ENCODE results near the gene PRKCH.

Gene PRKCH

GRCh38 chr14:61435563-61436337, 114.4 kb downstream of the PRKCH start:
- H3K27me3 ChIP-seq (ENCODE audit: low read depth, low read length) = peaks cover 24% of the 10 kb centered on the region
- no peak overlapping the region for H3K9ac ChIP-seq (ENCODE audit: low read length)
- H4K20me1 ChIP-seq (ENCODE audit: insufficient read depth, low read length) = no peaks in the 10 kb centered on the region
- peaks cover 3% of the 10 kb centered on the region; the same call in 1 of the 2 replicates for H3K4me1 ChIP-seq (ENCODE audit: low read length)
- H3K4me2 ChIP-seq (ENCODE audit: low read length) = no peak overlapping the region
- H3K79me2 ChIP-seq (ENCODE audit: low read length) = no peaks in the 10 kb centered on the region
- no peaks in the 10 kb centered on the region for H3K36me3 ChIP-seq (replicated peaks; ENCODE audit: low read depth, low read length)
- no peaks in the 10 kb centered on the region for H3K9me3 ChIP-seq (ENCODE audit: insufficient read depth, low read length)
- no peak overlapping the region for H3K4me3 ChIP-seq (ENCODE audit: low read length)
- H2AFZ ChIP-seq (ENCODE audit: low read depth, low read length) = no peak overlapping the region
- no peak overlapping the region for H3K27ac ChIP-seq (ENCODE audit: low read length)
- TF ChIP-seq CTCF (IDR thresholded peaks at IDR 0.05; ENCODE audit: low read depth, low read length) = no peak
- TF ChIP-seq EZH2phosphoT487 (IDR thresholded peaks at IDR 0.05; ENCODE audit: low read depth) = no peak

- no peaks in the 10 kb centered on the region for H3K9me3 ChIP-seq (ENCODE audit: insufficient read depth, low read length)
- no peaks in the 10 kb centered on the region for H4K20me1 ChIP-seq (ENCODE audit: insufficient read depth, low read length)
- no peak overlapping the region for H3K9ac ChIP-seq (ENCODE audit: low read length)
- no peak overlapping the region for H3K4me2 ChIP-seq (ENCODE audit: low read length)
- TF ChIP-seq CTCF (IDR thresholded peaks at IDR 0.05; ENCODE audit: low read depth, low read length) (no peak), EZH2phosphoT487 (IDR thresholded peaks at IDR 0.05; ENCODE audit: low read depth) (no peak)
- peaks cover 21% of the 10 kb centered on the region for H3K27me3 ChIP-seq (ENCODE audit: low read depth, low read length)
- H3K27ac ChIP-seq (ENCODE audit: low read length) = no peak overlapping the region
- no peaks in the 10 kb centered on the region for H3K36me3 ChIP-seq (replicated peaks; ENCODE audit: low read depth, low read length)
- H3K4me1 ChIP-seq (ENCODE audit: low read length) = peaks cover 3% of the 10 kb centered on the region; the same call in 1 of the 2 replicates
- H3K4me3 ChIP-seq (ENCODE audit: low read length) = no peak overlapping the region
- no peak overlapping the region for H2AFZ ChIP-seq (ENCODE audit: low read depth, low read length)
- H3K79me2 ChIP-seq (ENCODE audit: low read length) = no peaks in the 10 kb centered on the region
Observed at GRCh38 chr14:61437381-61437780, 116.0 kb downstream of the PRKCH start.

DNA sequence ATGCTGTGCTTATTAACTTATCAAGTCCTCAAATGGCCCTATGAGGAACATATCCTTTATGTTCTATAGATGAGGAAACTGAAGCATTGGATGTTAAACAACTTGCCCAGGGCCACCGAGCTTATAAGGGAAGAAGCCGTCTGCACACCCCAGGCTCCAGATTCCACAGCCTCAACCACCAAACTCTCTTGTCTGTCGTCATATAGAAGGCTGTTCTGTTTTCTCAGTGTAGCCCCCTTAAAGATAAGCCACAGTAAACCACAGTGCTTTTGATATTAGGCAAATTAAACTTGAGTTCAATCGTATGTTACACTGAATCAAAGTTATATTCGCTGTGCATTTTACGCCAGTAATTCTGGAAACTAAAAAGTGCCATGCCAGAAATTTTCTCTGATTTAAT, 116.7 kb downstream of the PRKCH start:
- no peak for TF ChIP-seq EZH2phosphoT487 (IDR thresholded peaks at IDR 0.05; ENCODE audit: low read depth)
- no peak for TF ChIP-seq CTCF (IDR thresholded peaks at IDR 0.05; ENCODE audit: low read depth, low read length)
- peaks cover 18% of the 10 kb centered on the region for H3K27me3 ChIP-seq (ENCODE audit: low read depth, low read length)
- no peaks in the 10 kb centered on the region for H3K9me3 ChIP-seq (ENCODE audit: insufficient read depth, low read length)
- no peaks in the 10 kb centered on the region for H3K36me3 ChIP-seq (replicated peaks; ENCODE audit: low read depth, low read length)
- no peak overlapping the region for H3K27ac ChIP-seq (ENCODE audit: low read length)
- peaks cover 3% of the 10 kb centered on the region; the same call in 1 of the 2 replicates for H3K4me1 ChIP-seq (ENCODE audit: low read length)
- no peak overlapping the region for H3K9ac ChIP-seq (ENCODE audit: low read length)
- H4K20me1 ChIP-seq (ENCODE audit: insufficient read depth, low read length) = no peaks in the 10 kb centered on the region
- H3K4me3 ChIP-seq (ENCODE audit: low read length) = no peak overlapping the region
- H2AFZ ChIP-seq (ENCODE audit: low read depth, low read length) = no peak overlapping the region
- H3K79me2 ChIP-seq (ENCODE audit: low read length) = no peaks in the 10 kb centered on the region
- no peak overlapping the region for H3K4me2 ChIP-seq (ENCODE audit: low read length)

DNA sequence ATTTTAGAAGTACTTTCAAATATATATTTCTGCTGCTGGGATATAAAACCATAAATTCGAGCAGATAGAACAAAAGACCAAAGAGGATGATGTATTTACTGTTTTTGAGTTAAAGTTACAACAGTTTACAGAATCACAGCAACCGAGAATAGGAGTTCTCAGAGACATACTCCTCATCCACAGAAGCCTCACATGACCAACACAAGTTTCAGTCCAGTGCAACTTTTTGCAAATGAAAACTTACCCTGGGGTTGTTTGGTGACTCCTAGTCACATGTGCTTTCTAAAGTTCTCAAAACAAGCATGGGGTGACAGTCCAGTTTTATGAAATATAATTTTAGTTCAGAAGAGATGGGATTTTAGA, 117.1 kb downstream of the PRKCH start:
- Histone ChIP-seq H3K4me2 (ENCODE audit: low read length) (no peak overlapping the region), H3K4me3 (ENCODE audit: low read length) (no peak overlapping the region), H3K36me3 (replicated peaks; ENCODE audit: low read depth, low read length) (no peaks in the 10 kb centered on the region), H3K9me3 (ENCODE audit: insufficient read depth, low read length) (no peaks in the 10 kb centered on the region), H3K4me1 (ENCODE audit: low read length) (peaks cover 3% of the 10 kb centered on the region; the same call in 1 of the 2 replicates), H3K79me2 (ENCODE audit: low read length) (no peaks in the 10 kb centered on the region), H3K27ac (ENCODE audit: low read length) (no peak overlapping the region), H2AFZ (ENCODE audit: low read depth, low read length) (no peak overlapping the region), H4K20me1 (ENCODE audit: insufficient read depth, low read length) (no peaks in the 10 kb centered on the region), H3K27me3 (ENCODE audit: low read depth, low read length) (peaks cover 14% of the 10 kb centered on the region), H3K9ac (ENCODE audit: low read length) (no peak overlapping the region)
- no peak for TF ChIP-seq CTCF (IDR thresholded peaks at IDR 0.05; ENCODE audit: low read depth, low read length)
- no peak for TF ChIP-seq EZH2phosphoT487 (IDR thresholded peaks at IDR 0.05; ENCODE audit: low read depth)
